K562 (cell line): ENCODE results near the gene SH2D7. TPM values are rescaled to one million over a fixed set of nuclear protein-coding genes. Genes with fewer than 3 reads are reported as not detected.

Experiments used
- EP300 ChIP-seq: IDR thresholded peaks from 2 replicates; pipeline ENCODE4 v1.6.1; 2012; ENCODE audit warnings: low read length, improper control_type of control experiment
- MAFK ChIP-seq: IDR thresholded peaks from 2 replicates; pipeline ENCODE4 v1.6.1; 2011; ENCODE audit warnings: low read length, improper control_type of control experiment
- NR3C1 ChIP-seq: sonication (generic); formaldehyde crosslinking; IDR thresholded peaks from 2 replicates; pipeline ENCODE4 v1.8.1; 2022; ENCODE audit warnings: missing genetic modification reagents
- NUFIP1 ChIP-seq: fragments of 450-650 bp; IDR thresholded peaks from 2 replicates; pipeline ENCODE4 v1.6.1; 2018; ENCODE audit not compliant: partially characterized antibody
- RBBP5 ChIP-seq: fragments of 200-600 bp; sonication (generic); IDR thresholded peaks from 2 replicates; pipeline ENCODE4 v1.6.1; 2012; ENCODE audit warnings: borderline replicate concordance, mild to moderate bottlenecking, low read length, control low read depth, inconsistent platforms; ENCODE audit not compliant: insufficient read depth, poor library complexity, severe bottlenecking
- RBM14 ChIP-seq: fragments of 200-400 bp; formaldehyde crosslinking; IDR thresholded peaks from 2 replicates; pipeline ENCODE4 v1.6.1; 2018; ENCODE audit warnings: low read depth, mild to moderate bottlenecking, low read length, moderate library complexity, borderline replicate concordance; ENCODE audit not compliant: insufficient read depth
- ZNF311 ChIP-seq: fragments of 250-450 bp; sonication (Bioruptor Pico); IDR thresholded peaks from 2 replicates; pipeline ENCODE4 v1.4.0; 2020; ENCODE audit warnings: mild to moderate bottlenecking, moderate library complexity
- polyA plus RNA-seq, 8 experiments: library from polyadenylated mRNA; depleted of rRNA in 4 of 8; stranded (reverse) in 5 of 8; unstranded in 3 of 8; fragments of >200 nt; fragmentation: Nextera tagmentation in 2 of 8; fragmentation: Illumina TruSeq in 1 of 8; extraction: Ambion mirVana in 2 of 8; extraction: Trizol in 1 of 8; gene quantifications; 2 replicates each; pipeline versions ENCODE4 v1.2.1 to v1.2.3, GENCODE V29; 2011 to 2014; ENCODE audit warnings: inconsistent platforms in 1 of 8, missing spikeins in 1 of 8
- total RNA-seq, 7 experiments: library from RNA; depleted of rRNA in 6 of 7; stranded (reverse); fragments of >200 nt in 6 of 7; fragmentation: Illumina TruSeq in 2 of 7; extraction: Trizol in 2 of 7; gene quantifications; 2 replicates each; pipeline versions ENCODE4 v1.2.1 to v1.2.3, GENCODE V29; 2011 to 2021; ENCODE audit warnings: low replicate concordance in 1 of 7
- TF ChIP-seq, protein P1 (sequence below): fragments of 450-650 bp; IDR thresholded peaks from 2 replicates; pipeline ENCODE4 v1.6.1; 2018; ENCODE audit not compliant: partially characterized antibody
- TF ChIP-seq, protein P2 (sequence below): sonication (generic); formaldehyde crosslinking; IDR thresholded peaks from 2 replicates; pipeline ENCODE4 v1.5.0; 2020; ENCODE audit warnings: missing genetic modification reagents

Gene SH2D7
- total and polyA plus RNA-seq, 9 of the 15 experiments (the other 6 are each of a cell fraction or from before 2014, with no cell fraction given), result not detected

DNA sequence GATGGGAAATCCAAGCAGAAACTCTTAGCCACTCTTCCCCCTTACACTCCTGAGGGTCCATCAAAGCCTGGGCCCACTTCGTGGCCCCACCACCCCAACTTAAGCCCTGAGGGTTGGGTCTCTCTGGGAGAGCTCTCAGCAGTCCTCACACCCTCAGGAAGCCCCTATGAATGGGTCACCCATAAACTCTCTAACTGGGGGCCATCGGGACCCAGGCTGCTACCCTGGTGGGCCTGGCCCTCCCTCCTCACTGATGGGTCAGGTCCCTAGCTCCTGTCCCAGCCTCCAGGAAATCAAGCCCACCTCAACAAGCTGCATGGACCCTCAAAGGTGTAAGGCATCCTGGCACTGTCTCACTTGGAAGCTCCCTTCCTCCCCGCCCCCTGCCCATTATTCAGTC, 19.4 kb downstream of the SH2D7 start (continued):
- TF ChIP-seq, protein P1, sequence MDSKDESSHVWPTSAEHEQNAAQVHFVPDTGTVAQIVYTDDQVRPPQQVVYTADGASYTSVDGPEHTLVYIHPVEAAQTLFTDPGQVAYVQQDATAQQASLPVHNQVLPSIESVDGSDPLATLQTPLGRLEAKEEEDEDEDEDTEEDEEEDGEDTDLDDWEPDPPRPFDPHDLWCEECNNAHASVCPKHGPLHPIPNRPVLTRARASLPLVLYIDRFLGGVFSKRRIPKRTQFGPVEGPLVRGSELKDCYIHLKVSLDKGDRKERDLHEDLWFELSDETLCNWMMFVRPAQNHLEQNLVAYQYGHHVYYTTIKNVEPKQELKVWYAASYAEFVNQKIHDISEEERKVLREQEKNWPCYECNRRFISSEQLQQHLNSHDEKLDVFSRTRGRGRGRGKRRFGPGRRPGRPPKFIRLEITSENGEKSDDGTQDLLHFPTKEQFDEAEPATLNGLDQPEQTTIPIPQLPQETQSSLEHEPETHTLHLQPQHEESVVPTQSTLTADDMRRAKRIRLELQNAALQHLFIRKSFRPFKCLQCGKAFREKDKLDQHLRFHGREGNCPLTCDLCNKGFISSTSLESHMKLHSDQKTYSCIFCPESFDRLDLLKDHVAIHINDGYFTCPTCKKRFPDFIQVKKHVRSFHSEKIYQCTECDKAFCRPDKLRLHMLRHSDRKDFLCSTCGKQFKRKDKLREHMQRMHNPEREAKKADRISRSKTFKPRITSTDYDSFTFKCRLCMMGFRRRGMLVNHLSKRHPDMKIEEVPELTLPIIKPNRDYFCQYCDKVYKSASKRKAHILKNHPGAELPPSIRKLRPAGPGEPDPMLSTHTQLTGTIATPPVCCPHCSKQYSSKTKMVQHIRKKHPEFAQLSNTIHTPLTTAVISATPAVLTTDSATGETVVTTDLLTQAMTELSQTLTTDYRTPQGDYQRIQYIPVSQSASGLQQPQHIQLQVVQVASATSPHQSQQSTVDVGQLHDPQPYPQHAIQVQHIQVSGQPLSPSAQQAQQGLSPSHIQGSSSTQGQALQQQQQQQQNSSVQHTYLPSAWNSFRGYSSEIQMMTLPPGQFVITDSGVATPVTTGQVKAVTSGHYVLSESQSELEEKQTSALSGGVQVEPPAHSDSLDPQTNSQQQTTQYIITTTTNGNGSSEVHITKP, result no peak
- TF ChIP-seq RBBP5 (no peak), EP300 (no peak), MAFK (no peak), ZNF311 (CRISPR knock-in tag) (no peak), NUFIP1 (no peak), NR3C1 (CRISPR knock-in tag) (no peak), RBM14 (no peak)
- TF ChIP-seq, protein P2, sequence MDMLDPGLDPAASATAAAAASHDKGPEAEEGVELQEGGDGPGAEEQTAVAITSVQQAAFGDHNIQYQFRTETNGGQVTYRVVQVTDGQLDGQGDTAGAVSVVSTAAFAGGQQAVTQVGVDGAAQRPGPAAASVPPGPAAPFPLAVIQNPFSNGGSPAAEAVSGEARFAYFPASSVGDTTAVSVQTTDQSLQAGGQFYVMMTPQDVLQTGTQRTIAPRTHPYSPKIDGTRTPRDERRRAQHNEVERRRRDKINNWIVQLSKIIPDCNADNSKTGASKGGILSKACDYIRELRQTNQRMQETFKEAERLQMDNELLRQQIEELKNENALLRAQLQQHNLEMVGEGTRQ (CRISPR knock-in tag), result no peak
